Measurements from ENCODE around the gene VASH1.

GRCh38 chr14:76767681-76768656 lies 6.7 kb downstream of the VASH1 start:
- TF ChIP-seq CTCF (IDR thresholded peaks at IDR 0.05; ENCODE audit: insufficient read depth, low read depth, low read length) (no peak), EZH2 (IDR thresholded peaks at IDR 0.05; ENCODE audit: insufficient read depth, low read length) (no peak)
